HCT116 (cell line): Measurements from ENCODE around the gene ERCC4.

ENCODE experiments used
- CBX3 ChIP-seq: IDR thresholded peaks from 2 replicates; pipeline ENCODE4 v1.6.1; 2012; ENCODE audit warnings: low read depth
- ELF1 ChIP-seq: IDR thresholded peaks from 2 replicates; pipeline ENCODE4 v1.6.1; 2012; ENCODE audit warnings: low read depth, borderline replicate concordance
- EZH2 ChIP-seq: fragments of 200-600 bp; sonication (generic); IDR thresholded peaks from 2 replicates; pipeline ENCODE4 v1.6.1; 2017; ENCODE audit warnings: antibody characterized with exemption, mixed run types
- POLR2A ChIP-seq: IDR thresholded peaks from 2 replicates; pipeline ENCODE4 v1.7.0; 2011; ENCODE audit warnings: borderline replicate concordance; ENCODE audit not compliant: insufficient read depth, insufficient read length; ENCODE audit errors: extremely low read depth
- TF ChIP-seq, protein P1 (sequence below), 3 experiments: fragments of 200-600 bp in 1 of 3; sonication (generic) in 1 of 3; IDR thresholded peaks in 2 of 3; conservative IDR thresholded peaks in 1 of 3; 2 replicates each; pipeline ENCODE4 v1.5.1; 2012 to 2017; ENCODE audit warnings: low read depth in 2 of 3, low read length in 2 of 3, antibody characterized with exemption in 1 of 3, borderline replicate concordance in 1 of 3, control low read depth in 1 of 3, mild to moderate bottlenecking in 1 of 3, mixed read lengths in 1 of 3, mixed run types in 1 of 3, moderate library complexity in 1 of 3; ENCODE audit not compliant: insufficient read depth in 1 of 3

DNA sequence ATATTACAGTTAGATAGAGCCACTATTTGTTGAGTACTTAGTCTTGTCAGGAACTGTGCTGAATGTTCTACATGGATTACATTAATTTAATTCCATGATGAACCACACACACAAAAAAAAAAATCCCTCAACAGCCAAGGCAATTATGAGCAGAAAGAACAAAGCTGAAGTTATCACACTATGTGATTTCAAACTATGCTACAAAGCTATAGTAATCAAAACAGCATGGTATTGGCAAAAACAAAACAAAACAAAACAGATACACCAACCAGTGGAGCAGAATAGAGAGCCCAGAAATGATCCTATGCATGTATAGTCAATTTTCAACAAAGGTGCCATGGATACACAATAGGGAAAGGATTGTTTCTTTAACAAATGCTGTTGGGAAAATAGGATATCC lies 8.1 kb upstream of the ERCC4 start:
- TF ChIP-seq POLR2A (no peak), CBX3 (0 out of 2 replicates have a peak, but pooled peaks have one; percentile 31), ELF1 (no peak), EZH2 (no peak)
- TF ChIP-seq, protein P1, sequence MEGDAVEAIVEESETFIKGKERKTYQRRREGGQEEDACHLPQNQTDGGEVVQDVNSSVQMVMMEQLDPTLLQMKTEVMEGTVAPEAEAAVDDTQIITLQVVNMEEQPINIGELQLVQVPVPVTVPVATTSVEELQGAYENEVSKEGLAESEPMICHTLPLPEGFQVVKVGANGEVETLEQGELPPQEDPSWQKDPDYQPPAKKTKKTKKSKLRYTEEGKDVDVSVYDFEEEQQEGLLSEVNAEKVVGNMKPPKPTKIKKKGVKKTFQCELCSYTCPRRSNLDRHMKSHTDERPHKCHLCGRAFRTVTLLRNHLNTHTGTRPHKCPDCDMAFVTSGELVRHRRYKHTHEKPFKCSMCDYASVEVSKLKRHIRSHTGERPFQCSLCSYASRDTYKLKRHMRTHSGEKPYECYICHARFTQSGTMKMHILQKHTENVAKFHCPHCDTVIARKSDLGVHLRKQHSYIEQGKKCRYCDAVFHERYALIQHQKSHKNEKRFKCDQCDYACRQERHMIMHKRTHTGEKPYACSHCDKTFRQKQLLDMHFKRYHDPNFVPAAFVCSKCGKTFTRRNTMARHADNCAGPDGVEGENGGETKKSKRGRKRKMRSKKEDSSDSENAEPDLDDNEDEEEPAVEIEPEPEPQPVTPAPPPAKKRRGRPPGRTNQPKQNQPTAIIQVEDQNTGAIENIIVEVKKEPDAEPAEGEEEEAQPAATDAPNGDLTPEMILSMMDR (IDR thresholded peaks at IDR 0.05 in 2 of 3, conservative IDR thresholded peaks at IDR 0.05 in 1 of 3; ENCODE audit: borderline replicate concordance in 1 of 3, insufficient read depth in 1 of 3, low read depth in 2 of 3, low read length in 2 of 3), result no peak
